CD14-positive monocyte (primary cell): ENCODE measurements around the gene PIR. TPM values are rescaled to one million over a fixed set of nuclear protein-coding genes. Genes with fewer than 3 reads are reported as not detected.

Source experiments
- DNase-seq, 3 donors: peaks; one replicate each; pipeline ENCODE4 v3.0.0-alpha.2; 2011 to 2022
- H2AFZ ChIP-seq: 2 replicates; pipeline ENCODE4 v1.6.0; 2012; ENCODE audit warnings: mild to moderate bottlenecking, low read depth, low read length, inconsistent platforms; ENCODE audit not compliant: insufficient read depth, poor library complexity, severe bottlenecking
- H3K27ac ChIP-seq, 2 donors: 1 replicate in 1 of 2; 2 replicates in 1 of 2; pipeline ENCODE4 v1.5.1; 2012 to 2013; ENCODE audit warnings: low read length in 2 of 2, control low read depth in 1 of 2, inconsistent platforms in 1 of 2, low read depth in 1 of 2, mild to moderate bottlenecking in 1 of 2
- H3K27me3 ChIP-seq, 2 donors: one replicate each; pipeline versions ENCODE4 v1.6.0 to v1.6.1; 2011 to 2013; ENCODE audit warnings: low read length in 2 of 2; ENCODE audit not compliant: control insufficient read depth in 2 of 2, insufficient read depth in 2 of 2
- H3K36me3 ChIP-seq, 2 donors: replicated peaks in 1 of 2; 1 replicate in 1 of 2; 2 replicates in 1 of 2; pipeline versions ENCODE4 v1.5.1 to v1.6.1; 2012 to 2013; ENCODE audit warnings: low read length in 2 of 2, control low read depth in 1 of 2, inconsistent platforms in 1 of 2, mild to moderate bottlenecking in 1 of 2; ENCODE audit not compliant: insufficient read depth in 2 of 2, control insufficient read depth in 1 of 2
- H3K4me1 ChIP-seq, 2 donors: 1 replicate in 1 of 2; 2 replicates in 1 of 2; pipeline versions ENCODE4 v1.5.1 to v1.6.1; 2012 to 2013; ENCODE audit warnings: low read length in 2 of 2, control low read depth in 1 of 2, inconsistent platforms in 1 of 2, mild to moderate bottlenecking in 1 of 2, moderate library complexity in 1 of 2; ENCODE audit not compliant: insufficient read depth in 2 of 2, control insufficient read depth in 1 of 2
- H3K4me2 ChIP-seq: replicated peaks from 2 replicates; pipeline ENCODE3; 2012; ENCODE audit warnings: low read length, moderate library complexity, mild to moderate bottlenecking; ENCODE audit not compliant: poor library complexity, severe bottlenecking; ENCODE audit errors: extremely low read depth
- H3K4me3 ChIP-seq, 3 experiments: fragments of 200-600 bp in 1 of 3; sonication (generic) in 1 of 3; replicated peaks in 1 of 3; 1 replicate in 2 of 3; 2 replicates in 1 of 3; pipeline ENCODE4 v1.5.1; 2011 to 2013; ENCODE audit warnings: low read length in 3 of 3, mild to moderate bottlenecking in 3 of 3, control low read depth in 2 of 3, low read depth in 2 of 3, inconsistent platforms in 1 of 3, moderate library complexity in 1 of 3
- H3K79me2 ChIP-seq: 2 replicates; pipeline ENCODE4 v1.6.0; 2012; ENCODE audit warnings: mild to moderate bottlenecking, control low read depth, inconsistent platforms, low read length, moderate library complexity; ENCODE audit not compliant: insufficient read depth
- H3K9ac ChIP-seq: 2 replicates; pipeline ENCODE4 v1.6.0; 2017; ENCODE audit warnings: low read length, mild to moderate bottlenecking; ENCODE audit not compliant: insufficient read depth, poor library complexity, severe bottlenecking
- H3K9me3 ChIP-seq, 2 donors: replicated peaks in 1 of 2; 1 replicate in 1 of 2; 2 replicates in 1 of 2; pipeline versions ENCODE4 v1.5.1 to v1.6.1; 2012 to 2013; ENCODE audit warnings: low read length in 2 of 2, control low read depth in 1 of 2; ENCODE audit not compliant: control insufficient read depth in 1 of 2, insufficient read depth in 1 of 2
- H4K20me1 ChIP-seq: 2 replicates; pipeline ENCODE4 v1.6.0; 2012; ENCODE audit warnings: mild to moderate bottlenecking, low read length, control low read depth, moderate library complexity; ENCODE audit not compliant: insufficient read depth
- H3K27ac Mint-ChIP-seq, 7 donors: one replicate each; pipeline ENCODE4 v1.8.0; 2020; ENCODE audit warnings: mild to moderate bottlenecking in 7 of 7, mixed read lengths in 7 of 7, moderate library complexity in 6 of 7, inconsistent platforms in 2 of 7
- H3K27me3 Mint-ChIP-seq, 3 donors: one replicate each; pipeline ENCODE4 v1.8.0; 2021 to 2022; ENCODE audit warnings: low read depth in 3 of 3, mild to moderate bottlenecking in 3 of 3, mixed read lengths in 3 of 3, moderate library complexity in 3 of 3, inconsistent platforms in 1 of 3
- H3K36me3 Mint-ChIP-seq, 2 donors: one replicate each; pipeline ENCODE4 v1.8.0; 2020; ENCODE audit warnings: mixed read lengths in 2 of 2, inconsistent platforms in 1 of 2, mild to moderate bottlenecking in 1 of 2
- H3K4me1 Mint-ChIP-seq: one replicate; pipeline ENCODE4 v1.8.0; 2020; ENCODE audit warnings: mild to moderate bottlenecking, mixed read lengths
- H3K4me3 Mint-ChIP-seq, 2 donors: one replicate each; pipeline ENCODE4 v1.8.0; 2020; ENCODE audit warnings: mild to moderate bottlenecking in 2 of 2, mixed read lengths in 2 of 2, moderate library complexity in 1 of 2
- H3K9me3 Mint-ChIP-seq, 7 donors: one replicate each; pipeline ENCODE4 v1.8.0; 2020 to 2022; ENCODE audit warnings: mixed read lengths in 7 of 7, mild to moderate bottlenecking in 6 of 7, moderate library complexity in 6 of 7, inconsistent platforms in 2 of 7
- CTCF ChIP-seq: fragments of 200-600 bp; IDR thresholded peaks from one replicate; pipeline ENCODE4 v1.8.0; 2022; ENCODE audit warnings: antibody characterized with exemption, mild to moderate bottlenecking
- WGBS: methylation state at CpG from one replicate; pipeline ENCODE4 v1.1.5; 2013; ENCODE audit warnings: missing lambda C conversion rate; ENCODE audit not compliant: insufficient coverage; 5-methylcytosine and 5-hydroxymethylcytosine counted together
- intact Hi-C, 2 donors: fragments of 100-400 bp; cut with micrococcal nuclease; formaldehyde crosslinking; loops; one replicate each; pipeline versions ENCODE4 v1.15.0 to v1.15.1; 2023
- polyA plus RNA-seq, 3 donors: library from polyadenylated mRNA; depleted of rRNA in 1 of 3; unstranded in 2 of 3; stranded (reverse) in 1 of 3; fragments of 300-500 nt in 2 of 3; fragments of >200 nt in 1 of 3; fragmentation: Illumina TruSeq in 2 of 3; gene quantifications; 1 replicate in 2 of 3; 2 replicates in 1 of 3; pipeline ENCODE4 v1.2.3, GENCODE V29; 2012 to 2021

Gene PIR
- polyA plus RNA-seq, 3 donors = 0.05 to 0.23 TPM; not detected in 1

GRCh38 chrX:15474028-15474427, 19.1 kb downstream of the PIR start:
- Histone ChIP-seq H3K27me3 (peaks cover 0 to 42% of the 10 kb centered on the region in 2 donors), H3K79me2 (no peaks in the 10 kb centered on the region), H3K4me2 (no peak overlapping the region), H3K4me1 (no peaks in the 10 kb centered on the region), H3K9ac (no peak overlapping the region), H4K20me1 (no peaks in the 10 kb centered on the region), H2AFZ (no peak overlapping the region), H3K4me3 (no peak overlapping the region), H3K27ac (no peak overlapping the region), H3K9me3 (no peaks in the 10 kb centered on the region), H3K36me3 (no peaks in the 10 kb centered on the region)
- DNase-seq = no peak
- Mint-ChIP-seq H3K27ac (no peak overlapping the region), H3K4me3 (no peak overlapping the region), H3K4me1 (peaks cover 5% of the 10 kb centered on the region), H3K9me3 (no peaks in the 10 kb centered on the region), H3K36me3 (no peaks in the 10 kb centered on the region), H3K27me3 (peaks cover 0 to 23% (median 0%) of the 10 kb centered on the region in 3 donors)
- no peak for TF ChIP-seq CTCF
- 100% methylated on average over 2 of the region's 4 CpGs for WGBS
- intact Hi-C loops = no loop called here

- no peak for TF ChIP-seq CTCF
- Mint-ChIP-seq H3K4me3 (no peak overlapping the region), H3K36me3 (no peaks in the 10 kb centered on the region), H3K9me3 (no peaks in the 10 kb centered on the region), H3K4me1 (peaks cover 5% of the 10 kb centered on the region), H3K27ac (no peak overlapping the region), H3K27me3 (peaks cover 0 to 21% (median 0%) of the 10 kb centered on the region in 3 donors)
- H3K4me1 ChIP-seq = no peaks in the 10 kb centered on the region
- H3K4me3 ChIP-seq = no peak overlapping the region
- intact Hi-C loops = no loop called here
- no peak overlapping the region for H3K4me2 ChIP-seq
- peaks cover 0 to 33% of the 10 kb centered on the region in 2 donors for H3K27me3 ChIP-seq
- H2AFZ ChIP-seq = no peak overlapping the region
- no peaks in the 10 kb centered on the region for H3K36me3 ChIP-seq
- no peak overlapping the region for H3K27ac ChIP-seq
- DNase-seq = no peak
- H4K20me1 ChIP-seq = no peaks in the 10 kb centered on the region
- no peaks in the 10 kb centered on the region for H3K9me3 ChIP-seq
- H3K79me2 ChIP-seq = no peaks in the 10 kb centered on the region
- H3K9ac ChIP-seq = no peak overlapping the region
Measured at GRCh38 chrX:15472531-15472930, 20.6 kb downstream of the PIR start.
